GM21576 (cell line): ENCODE results near the gene ZNF547.
A peak's percentile ranks its signal among the peaks of the same experiment; 100 is the strongest.

Experiments used
- ATAC-seq: cut with Tn5 transposase; IDR thresholded peaks from one replicate; pipeline ENCODE4 v1.9.1; 2021; ENCODE audit warnings: mild to moderate bottlenecking, moderate library complexity; ENCODE audit not compliant: unreplicated experiment

Gene ZNF547

DNA sequence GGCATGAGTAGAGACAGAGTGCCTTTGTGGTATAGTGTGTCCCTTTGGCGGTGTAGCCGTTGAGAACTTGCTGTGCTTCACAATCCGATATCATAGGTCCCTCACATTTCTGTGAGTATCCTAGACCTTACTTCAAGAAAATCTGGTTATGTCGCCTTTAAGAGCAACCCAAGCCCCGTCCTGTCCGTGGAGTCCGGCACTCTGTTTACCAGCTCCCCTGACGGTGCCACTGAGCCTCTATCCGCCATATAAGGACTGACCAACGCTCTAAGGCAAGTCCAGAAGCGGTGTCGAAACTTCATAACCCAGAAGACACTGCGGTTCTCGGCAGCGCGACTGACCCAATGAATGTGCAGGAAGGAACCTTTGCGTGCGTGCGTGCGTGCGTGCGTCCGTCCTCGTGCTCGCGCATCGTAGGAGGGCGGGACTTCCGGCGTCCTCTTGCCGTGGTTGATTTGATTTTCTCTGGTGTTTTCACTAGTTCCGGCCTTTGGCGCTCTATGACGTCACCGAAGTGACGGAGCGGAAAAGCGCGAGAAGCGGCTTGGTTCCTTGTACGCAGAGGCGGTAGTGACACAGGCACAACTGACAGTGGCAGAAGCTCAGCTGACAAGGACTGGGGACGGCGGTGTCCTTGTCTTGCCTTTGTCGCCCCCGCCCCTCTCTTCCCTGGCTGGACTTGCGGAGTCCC, at the start of gene ZNF547, which contains the start of gene TRAPPC2B:
TSS of gene ZNF547 (plus strand) at position 555 of the 691 bp plus-strand sequence. CDS start 5,005 bp downstream, outside the sequence.
TSS of gene TRAPPC2B (plus strand) at position 555 of the 691 bp plus-strand sequence. CDS start 1,283 bp downstream, outside the sequence.
- ATAC-seq: peak; percentile 94

DNA sequence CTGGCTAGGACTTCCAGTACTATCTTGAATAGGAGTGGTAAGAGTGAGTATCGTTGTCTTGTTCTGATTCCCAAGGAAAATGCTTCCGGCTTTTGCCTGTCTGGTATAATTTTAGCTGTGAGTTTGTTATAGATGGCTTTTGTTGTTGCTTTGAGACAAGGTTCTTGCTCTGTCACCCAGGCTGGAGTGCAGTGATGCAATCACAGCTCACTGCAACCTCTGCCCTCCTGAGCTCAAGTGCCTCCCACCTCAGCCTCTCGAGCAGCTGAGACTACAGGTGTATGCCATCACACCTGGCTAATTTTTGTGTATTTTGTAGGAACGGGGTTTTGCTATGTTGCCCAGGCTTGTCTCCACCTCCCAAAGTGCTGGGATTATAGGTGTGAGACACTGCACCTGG, 49.2 kb upstream of the ZNF547 start:
- ATAC-seq: no peak

DNA sequence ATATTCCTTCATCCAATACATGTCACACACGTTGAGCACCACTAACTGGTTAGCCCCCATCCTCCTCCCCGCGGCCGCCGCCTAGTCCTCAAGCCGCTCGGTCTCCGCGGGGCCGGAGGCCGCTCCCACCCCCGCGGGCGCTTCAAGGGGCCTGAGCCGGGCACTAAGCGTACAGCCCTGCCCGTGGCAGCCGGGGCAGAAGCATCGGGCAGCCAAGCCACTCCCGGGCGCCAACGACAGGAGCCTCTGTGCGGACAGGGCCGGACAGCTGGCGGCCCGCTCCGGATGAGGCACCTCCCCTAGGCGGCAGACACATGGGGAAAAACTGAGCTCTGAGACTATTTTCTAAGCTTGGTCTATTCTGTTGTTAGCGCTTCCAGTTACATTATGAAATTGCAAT, 45.8 kb upstream of the ZNF547 start:
- ATAC-seq: no peak

DNA sequence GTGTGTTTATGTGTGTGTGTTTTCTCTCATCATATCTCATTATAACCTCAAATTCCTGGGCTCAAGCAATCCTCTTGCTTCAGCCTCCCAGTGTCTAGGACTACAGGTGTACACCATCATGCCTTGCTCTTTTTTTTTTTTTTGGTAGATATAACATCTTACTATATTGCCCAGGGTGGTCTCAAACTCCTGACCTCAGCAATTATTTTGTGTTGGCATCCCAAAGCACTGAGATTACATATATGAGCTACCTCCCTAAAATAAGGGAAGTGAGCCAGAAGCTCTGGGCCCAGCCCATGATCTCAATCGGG, 43.5 kb upstream of the ZNF547 start:
- no peak for ATAC-seq

DNA sequence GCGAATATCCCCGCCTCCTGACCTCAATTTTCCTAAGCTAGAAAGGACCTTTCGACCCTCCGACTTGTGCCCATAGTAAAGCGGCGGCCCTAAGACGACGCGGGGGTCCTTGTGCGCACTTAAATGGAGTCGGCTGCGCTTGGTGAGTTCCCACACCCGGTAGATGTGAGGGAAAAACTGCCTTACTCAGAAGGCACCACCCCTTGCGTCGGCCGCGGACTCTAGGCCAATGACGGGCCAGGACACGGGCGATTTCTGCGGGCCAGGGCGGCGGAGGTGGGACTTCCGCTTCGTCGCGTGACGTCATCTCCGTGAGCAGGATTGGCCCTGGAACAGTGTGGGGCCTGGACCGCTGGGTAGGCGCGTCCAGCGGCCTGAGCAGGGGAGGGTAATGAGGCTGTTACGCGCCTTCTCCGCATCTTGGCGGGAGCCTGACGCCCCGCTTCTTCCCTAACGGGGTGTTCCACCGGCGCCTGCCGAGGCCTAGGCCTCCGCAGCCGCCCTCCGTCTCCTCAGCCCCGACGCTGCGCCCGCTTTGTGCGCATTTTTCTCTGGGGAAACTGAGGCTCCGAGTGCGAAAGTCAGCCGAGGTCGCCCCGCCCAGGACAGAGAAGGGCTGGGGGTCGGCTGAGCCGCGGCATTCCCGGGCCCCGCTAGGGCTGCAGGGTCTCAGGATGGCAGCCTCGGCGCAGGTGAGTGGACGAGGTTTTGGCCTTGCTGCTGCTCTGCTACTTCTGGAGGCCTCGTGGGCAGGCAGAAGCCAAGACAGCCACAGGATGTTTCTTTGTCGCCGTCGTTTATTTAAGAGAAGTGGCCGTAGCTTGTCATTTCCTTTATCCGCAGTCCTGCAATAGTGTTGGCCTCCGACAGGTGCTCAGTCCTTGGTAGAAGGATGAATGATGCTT, 42.9 kb upstream of the ZNF547 start, which contains the start of gene ZNF543:
TSS of gene ZNF543 (plus strand) at position 293 of the 905 bp plus-strand sequence. CDS start at position 675, 382 bp downstream.
- peak; percentile 96 for ATAC-seq

DNA sequence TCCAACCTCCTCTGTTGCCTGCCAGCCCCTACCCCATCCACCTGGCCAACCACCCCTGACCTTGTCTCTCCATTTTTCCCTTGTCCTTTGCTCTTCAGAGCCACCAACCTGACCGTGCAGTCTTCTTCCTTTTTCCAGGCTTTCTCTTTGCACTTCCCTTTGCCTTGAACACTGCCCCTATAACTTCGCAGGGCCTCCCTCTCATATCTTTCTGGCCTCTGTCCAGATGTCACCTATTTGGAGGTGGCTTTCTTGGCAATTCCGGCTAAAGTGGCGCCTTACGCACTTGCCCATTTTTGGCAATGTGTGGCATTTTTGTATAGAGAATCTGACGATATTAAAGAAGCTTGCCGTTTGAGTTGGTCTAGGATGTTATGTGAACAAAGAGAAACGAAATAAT, 42.2 kb upstream of the ZNF547 start:
- no peak for ATAC-seq

DNA sequence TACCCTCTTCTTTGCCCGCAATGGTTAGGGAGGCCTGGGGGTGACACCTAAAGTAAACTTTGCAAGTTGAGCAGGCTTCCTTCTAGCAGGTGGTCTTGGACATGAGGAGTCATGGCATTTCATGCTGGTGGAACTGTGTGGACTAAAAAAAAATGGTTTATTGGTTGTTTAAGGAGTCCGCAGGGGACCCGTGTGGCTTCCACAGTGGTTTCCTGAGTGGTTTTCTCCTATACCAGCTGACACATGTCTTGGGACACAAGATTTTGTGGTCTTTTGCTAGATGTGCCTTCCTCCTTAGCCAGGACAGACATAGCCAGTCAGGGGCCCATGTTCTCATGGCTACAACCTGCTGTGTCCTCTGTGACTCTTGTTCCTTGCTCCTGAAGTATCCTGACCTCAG, 41.6 kb upstream of the ZNF547 start:
- ATAC-seq: no peak

DNA sequence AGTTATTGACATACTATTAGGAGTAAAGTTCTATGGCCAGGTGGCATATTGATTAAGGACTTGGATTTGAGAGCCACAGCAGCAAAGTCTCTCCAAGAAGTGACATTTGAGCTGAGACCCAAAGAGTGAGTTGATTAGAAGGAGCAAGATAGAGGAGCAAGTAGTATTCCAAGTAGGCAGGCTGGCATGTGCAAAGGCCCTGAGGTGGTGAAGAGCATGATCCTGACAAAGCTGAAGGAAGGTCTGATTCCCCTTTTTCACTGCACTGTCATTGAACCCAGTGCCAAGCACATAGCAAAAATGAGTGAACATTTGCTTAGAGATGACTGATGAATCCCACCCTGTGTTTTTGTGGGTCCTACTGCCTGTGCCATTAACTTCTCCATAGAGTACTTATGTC, 38.4 kb upstream of the ZNF547 start:
- ATAC-seq: no peak

DNA sequence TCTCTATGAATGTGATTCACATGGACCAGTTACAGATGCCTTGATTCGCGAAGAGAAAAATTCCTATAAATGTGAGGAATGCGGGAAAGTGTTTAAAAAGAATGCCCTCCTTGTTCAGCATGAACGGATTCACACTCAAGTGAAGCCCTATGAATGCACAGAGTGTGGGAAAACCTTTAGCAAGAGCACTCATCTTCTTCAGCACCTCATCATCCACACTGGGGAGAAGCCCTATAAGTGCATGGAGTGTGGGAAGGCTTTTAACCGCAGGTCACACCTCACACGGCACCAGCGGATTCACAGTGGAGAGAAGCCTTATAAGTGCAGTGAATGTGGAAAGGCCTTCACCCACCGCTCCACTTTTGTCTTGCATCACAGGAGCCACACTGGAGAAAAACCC, 35.4 kb upstream of the ZNF547 start:
- ATAC-seq: no peak

DNA sequence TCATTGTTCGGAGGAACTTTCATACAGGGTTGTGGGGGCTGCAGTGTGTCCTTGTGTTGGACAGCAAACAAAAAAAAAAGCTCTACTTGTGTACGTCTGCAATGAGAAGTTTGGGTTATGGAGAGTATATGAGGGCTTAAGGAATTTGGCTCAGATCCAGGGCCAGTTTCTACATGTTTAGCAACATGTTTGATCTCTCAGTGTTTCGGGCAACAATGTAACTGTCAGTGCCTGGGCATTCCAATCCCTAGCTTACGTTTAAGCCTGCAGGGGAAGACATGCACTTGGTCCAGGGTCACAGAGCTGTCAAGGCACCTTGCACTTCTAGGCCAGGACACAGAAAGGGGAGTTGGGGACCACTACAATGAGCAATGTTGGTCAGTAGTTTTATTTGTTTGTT, 29.2 kb upstream of the ZNF547 start:
- no peak for ATAC-seq

DNA sequence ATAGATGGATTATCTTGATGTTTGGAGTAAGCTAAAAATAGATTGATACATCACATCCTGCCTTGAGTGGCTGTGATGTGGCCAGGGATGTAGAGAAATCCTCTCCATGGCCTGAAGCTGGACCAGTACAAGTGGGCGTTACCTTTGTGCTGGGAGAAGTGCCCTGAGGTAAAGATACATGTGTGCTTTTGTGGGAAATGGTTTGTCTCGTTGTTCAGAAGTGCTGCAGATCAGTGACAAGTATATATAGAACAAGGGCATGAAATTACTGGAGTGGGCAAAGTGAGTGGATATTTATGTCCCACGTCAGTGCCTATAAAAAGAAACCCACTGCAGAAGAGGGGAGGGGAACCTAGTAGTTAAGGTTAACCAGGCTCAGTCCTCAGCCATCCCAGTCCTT, 24.5 kb upstream of the ZNF547 start:
- no peak for ATAC-seq

DNA sequence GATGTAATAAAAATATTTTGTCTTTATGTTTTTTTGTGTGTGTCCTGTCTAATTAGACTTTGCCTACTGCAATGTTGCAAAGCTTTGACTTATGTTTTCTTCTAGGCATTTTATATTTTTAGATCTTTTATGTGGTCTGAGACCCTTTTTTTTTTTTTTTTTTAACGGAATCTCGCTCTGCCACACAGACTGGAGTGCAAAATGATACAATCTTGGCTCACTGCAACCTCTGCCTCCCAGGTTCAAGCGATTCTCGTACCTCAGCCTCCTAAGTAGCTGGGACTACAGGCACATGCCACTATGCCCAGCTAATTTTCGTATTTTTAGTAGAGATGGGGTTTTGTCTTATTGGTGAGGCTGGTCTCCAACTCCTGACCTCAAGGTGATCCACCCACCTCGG, 20.8 kb upstream of the ZNF547 start:
- ATAC-seq: no peak

DNA sequence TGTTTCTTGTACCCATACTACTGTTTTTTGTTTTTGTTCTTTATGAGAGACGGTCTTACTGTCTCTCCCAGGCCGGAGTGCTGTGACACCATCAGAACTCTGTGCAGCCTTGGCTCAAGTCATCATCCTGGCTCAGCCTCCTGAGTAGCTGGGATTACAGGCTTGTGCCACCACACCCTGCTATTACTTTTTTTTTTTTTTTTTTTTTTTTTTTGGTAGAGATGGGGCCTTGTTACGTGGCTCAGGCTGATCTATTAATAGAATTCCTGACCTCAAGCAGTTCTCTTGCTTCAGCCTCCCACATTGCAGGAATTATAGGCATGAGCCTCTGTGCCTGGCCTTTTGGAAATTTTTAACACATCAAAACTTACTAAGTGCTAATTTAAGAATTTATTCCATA, 15.2 kb upstream of the ZNF547 start:
- ATAC-seq: no peak

DNA sequence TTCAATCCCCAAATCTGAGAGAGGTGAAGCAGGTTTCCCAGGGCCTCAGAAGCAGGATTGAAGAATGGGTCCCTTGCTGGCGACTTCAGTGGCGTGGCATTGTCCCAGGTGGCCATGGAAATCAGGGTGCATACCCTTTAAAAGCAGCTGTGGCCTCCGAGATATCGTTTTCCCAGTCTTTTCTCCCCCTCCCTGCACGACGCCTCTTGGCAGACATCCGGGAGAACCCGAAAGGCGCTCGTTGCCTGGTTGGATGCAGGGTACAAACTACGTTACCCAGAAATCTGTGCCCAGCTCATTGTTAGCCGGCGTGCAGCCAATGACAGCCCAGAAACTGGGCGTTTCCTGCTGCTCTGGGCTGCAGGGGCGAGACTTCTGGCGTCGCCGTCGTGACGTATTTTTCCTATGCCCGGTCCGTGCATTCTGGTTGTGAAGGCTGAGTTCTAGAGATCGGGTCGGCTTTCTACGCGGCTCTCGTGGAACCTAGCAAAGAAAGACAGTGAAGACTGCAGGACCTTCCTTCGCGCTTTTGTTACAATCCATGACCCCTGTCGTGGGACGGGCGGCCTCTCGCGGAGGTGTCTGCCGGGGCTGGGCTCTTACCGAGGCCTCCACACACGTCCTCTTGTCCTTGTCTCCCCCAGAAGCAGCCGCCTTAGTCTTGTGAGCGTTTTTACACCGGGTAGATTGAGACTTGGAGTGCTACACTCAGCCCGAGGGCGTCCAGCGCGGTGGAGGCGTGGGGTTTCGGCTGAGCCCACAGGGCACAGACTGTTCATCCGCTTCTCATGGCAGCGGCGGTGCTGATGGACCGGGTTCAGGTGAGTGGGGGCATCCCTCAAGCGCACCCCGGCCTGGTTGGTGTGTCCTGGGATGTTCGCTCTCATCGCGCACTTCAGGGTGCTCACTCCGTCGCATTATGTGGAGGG, 12.2 kb upstream of the ZNF547 start, which contains the start of gene ZNF304:
TSS of gene ZNF304 (plus strand) at position 395 of the 929 bp plus-strand sequence. CDS start at position 789, 394 bp downstream.
- peak; percentile 89 for ATAC-seq

DNA sequence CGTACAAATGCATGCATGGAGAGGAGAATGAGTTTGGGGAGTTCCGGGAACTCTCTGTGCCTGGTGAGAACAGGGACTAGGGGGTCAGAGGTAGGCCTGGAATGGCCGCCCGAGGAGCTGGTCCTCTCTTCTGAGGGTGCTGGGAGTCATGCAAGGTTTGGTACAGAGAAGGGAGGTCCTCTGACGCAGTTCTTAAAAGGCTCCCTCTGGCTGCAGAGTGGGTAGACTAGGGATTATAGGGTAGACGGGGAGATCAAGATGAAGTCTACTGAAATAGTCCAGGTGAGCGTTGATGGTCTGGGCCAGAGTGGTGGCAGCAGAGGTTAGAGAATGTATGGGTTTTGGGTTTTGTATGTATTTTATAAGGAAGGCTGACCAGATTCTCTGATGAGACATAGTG, 11.5 kb upstream of the ZNF547 start:
- no peak for ATAC-seq

DNA sequence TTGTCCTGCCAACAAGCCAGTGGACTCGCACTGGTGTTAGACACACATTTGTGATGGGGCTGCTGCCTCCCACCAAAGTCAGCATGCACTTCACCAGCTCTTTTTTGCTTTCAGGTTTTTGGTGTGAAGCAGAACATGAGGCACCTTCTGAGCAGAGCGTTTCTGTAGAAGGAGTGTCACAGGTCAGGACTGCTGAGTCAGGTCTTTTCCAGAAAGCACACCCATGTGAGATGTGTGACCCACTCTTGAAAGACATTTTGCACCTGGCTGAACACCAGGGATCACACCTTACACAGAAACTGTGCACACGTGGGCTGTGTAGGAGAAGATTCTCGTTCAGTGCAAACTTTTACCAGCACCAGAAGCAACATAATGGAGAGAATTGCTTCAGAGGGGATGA, 7.4 kb upstream of the ZNF547 start:
- ATAC-seq: no peak

DNA sequence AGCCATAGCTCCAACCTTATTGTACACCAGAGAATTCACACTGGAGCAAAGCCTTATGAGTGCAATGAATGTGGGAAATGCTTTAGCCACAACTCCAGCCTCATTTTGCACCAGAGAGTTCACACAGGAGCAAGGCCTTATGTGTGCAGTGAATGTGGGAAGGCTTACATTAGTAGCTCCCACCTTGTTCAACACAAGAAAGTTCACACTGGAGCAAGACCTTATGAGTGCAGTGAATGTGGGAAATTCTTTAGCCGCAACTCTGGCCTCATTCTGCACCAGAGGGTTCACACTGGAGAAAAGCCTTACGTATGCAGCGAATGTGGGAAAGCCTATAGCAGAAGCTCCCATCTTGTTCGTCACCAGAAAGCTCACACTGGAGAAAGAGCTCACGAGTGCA, 5.9 kb upstream of the ZNF547 start:
- no peak for ATAC-seq

DNA sequence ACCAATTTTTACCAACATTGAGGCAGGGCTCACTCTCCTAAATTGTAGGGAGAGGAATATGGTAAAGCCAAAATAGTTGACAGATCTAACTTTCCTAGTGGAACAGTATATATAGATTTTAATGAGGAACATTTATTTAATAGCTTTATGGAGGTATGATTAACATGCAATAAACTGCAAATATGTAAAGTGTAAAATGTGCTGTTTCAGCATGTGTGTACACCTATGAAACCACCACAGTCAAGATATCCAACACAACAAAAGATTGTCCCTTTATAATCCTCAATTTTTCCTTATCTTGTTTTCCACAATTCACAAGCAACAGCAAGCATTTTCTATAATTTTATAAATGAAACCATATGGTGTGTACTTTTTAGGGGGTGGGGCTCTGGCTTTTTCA, 4.1 kb upstream of the ZNF547 start:
- no peak for ATAC-seq

DNA sequence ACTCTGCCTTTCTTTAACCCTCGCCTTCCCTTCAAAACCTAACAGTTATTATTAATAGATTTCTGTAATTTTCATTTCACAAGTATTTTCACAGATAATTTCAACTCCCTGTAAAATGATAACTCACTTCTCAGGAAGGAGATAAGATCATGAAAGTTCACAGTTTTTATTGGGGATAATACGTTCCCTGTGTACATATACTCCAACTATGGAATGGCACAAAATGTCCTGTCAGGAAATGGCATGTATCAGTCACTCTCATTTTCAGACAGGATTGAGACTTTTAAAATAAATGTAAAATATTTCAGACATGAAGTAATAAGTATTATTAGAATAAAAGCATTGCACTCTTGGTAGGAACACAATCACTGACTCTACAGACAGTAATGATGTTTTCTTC, 932 bp upstream of the ZNF547 start:
- no peak for ATAC-seq

DNA sequence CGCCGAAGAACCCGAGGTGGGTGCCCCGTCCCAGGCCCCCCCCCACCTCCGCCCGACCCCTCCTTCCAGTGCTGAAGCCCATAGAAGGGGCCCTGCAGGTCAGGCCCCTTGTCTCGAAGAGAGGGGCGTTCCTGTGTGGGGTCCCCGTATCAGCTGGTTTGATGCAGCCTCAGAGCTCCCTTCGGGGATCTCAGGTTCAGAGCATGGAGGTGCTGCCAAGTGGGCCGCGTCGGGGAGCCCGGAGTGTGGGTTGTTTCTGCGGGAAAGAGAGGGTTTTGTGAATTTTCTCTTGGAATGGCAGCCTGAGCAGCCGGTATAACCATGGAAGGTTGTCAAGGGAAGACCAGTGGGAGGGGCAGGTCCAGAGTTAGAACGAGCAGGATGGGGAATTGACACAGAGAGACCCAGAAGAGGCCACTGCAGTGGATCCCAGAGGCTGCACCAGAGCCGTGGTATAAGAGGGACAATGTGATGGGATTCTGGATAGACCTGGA, 384 bp downstream of the ZNF547 start:
- ATAC-seq: no peak

DNA sequence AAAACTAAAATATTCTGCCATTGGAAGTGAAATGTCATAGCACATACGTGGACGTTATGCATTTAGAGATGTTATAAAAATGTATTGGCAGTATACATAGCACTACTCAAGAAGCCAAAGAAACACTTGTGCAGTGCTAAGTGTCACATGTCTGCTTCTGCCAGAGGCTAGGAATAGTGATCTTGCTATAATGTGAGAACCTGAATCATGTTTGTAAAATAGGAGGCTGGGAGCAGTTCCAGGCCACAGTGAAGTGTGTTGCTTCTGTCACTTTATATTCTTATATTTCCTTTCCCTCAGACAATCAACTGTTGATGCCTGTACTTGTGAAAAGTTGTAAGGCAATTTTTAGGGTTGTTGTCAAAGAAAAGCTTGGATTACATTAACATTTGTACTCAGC, 3.4 kb downstream of the ZNF547 start:
- ATAC-seq: no peak
